ENCODE data around the gene SMIM32. TPM values are rescaled to one million over a fixed set of nuclear protein-coding genes. Genes with fewer than 3 reads are reported as not detected.

Gene SMIM32
- total and polyA plus RNA-seq, 12 donors = not detected

DNA sequence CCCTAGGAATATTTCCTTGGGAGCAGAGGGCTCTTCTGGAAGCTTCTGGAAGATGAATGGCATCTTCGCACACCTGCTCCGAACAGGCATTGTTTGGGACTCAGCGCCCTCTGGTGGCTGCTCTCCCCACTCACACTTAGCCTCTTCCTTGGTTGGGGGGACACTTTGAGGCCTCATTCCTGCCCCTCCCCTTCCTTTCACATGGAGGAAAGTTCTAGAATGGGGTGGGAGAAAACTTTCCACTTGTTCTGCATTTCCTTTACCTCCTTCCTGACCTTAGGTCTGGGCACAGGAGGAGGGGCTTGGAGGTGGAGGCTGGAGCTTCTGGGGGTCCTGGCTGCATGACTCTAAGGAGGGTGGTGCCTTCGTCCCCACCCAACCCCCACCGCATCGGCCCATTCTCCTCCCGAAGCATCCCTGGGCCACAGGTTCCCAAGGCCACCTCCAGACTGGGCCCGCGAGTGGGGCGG, 19.3 kb upstream of the SMIM32 start:
- TF ChIP-seq, protein P1, sequence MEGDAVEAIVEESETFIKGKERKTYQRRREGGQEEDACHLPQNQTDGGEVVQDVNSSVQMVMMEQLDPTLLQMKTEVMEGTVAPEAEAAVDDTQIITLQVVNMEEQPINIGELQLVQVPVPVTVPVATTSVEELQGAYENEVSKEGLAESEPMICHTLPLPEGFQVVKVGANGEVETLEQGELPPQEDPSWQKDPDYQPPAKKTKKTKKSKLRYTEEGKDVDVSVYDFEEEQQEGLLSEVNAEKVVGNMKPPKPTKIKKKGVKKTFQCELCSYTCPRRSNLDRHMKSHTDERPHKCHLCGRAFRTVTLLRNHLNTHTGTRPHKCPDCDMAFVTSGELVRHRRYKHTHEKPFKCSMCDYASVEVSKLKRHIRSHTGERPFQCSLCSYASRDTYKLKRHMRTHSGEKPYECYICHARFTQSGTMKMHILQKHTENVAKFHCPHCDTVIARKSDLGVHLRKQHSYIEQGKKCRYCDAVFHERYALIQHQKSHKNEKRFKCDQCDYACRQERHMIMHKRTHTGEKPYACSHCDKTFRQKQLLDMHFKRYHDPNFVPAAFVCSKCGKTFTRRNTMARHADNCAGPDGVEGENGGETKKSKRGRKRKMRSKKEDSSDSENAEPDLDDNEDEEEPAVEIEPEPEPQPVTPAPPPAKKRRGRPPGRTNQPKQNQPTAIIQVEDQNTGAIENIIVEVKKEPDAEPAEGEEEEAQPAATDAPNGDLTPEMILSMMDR (IDR thresholded peaks at IDR 0.05) = peak; percentile 58 to 95 (median 90)
- Histone ChIP-seq H3K9me3 (no peaks in the 10 kb centered on the region), H3K36me3 (no peaks in the 10 kb centered on the region), H3K4me1 (no peaks in the 10 kb centered on the region), H3K4me3 (no peak overlapping the region), H3K27me3 (peaks cover 0 to 45% (median 27%) of the 10 kb centered on the region in 7 donors), H3K27ac (no peak overlapping the region)
- DNase-seq = peak; percentile 32 to 64
- ATAC-seq = peak in 5 of 8 donors; percentile 46 to 65 (median 54)
- intact Hi-C loops (cut with DNase I) = loop anchor here (1.0 to 10.0 kb wide), 9 partner anchors 150 to 647 kb away; no protein-coding TSS in a partner anchor
- 51 to 52% methylated on average over 10 of the region's 10 CpGs for WGBS, 2 donors

DNA sequence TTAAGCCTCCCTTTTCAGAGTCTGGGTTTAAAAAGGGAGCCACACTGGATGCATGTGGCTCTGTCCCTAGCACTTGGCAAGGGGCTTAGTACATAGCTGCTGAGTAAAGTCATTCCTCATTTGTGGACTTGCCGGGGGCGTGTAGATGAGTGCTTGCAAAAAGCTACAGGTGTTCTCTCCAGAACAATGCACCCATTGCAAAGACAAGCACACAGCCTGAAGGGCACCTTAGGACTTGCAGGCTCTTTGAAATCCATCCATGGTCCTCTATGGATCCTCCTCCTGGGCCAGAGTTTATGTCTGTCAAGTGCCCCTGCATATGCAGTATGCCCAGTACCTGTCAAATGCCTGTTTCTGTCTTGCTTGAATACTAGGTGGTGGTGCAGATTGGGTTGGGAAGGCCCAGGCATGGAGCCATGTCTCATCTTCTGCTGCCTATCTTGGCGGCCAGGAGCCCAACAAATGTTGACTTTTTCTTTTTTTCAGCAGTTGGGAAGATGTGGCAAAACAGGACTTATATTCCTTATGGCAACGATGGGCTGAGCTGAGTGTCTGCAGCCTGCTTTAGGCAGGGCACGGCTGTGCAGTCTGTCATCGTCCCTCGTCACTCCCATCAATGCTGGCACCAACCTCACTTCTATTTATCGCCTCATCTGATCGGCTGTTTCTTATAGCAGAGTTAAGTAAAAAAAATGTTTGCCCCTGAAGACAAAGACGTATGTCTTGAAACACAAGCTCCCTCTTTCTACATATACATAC, 18.5 kb upstream of the SMIM32 start:
- no peaks in the 10 kb centered on the region for H3K36me3 ChIP-seq
- no peaks in the 10 kb centered on the region for H3K4me1 ChIP-seq
- WGBS, 2 donors = 70 to 72% methylated on average over 10 of the region's 10 CpGs
- intact Hi-C loops (cut with DNase I) = loop anchor here (1.0 to 10.0 kb wide), 11 partner anchors 149 to 647 kb away; no protein-coding TSS in a partner anchor
- TF ChIP-seq, protein P1 (IDR thresholded peaks at IDR 0.05) = no peak
- no peaks in the 10 kb centered on the region for H3K9me3 ChIP-seq
- H3K27ac ChIP-seq = no peak overlapping the region
- H3K4me3 ChIP-seq = no peak overlapping the region
- H3K27me3 ChIP-seq = peaks cover 0 to 42% (median 27%) of the 10 kb centered on the region in 7 donors
- ATAC-seq = no peak
- no peak for DNase-seq

DNA sequence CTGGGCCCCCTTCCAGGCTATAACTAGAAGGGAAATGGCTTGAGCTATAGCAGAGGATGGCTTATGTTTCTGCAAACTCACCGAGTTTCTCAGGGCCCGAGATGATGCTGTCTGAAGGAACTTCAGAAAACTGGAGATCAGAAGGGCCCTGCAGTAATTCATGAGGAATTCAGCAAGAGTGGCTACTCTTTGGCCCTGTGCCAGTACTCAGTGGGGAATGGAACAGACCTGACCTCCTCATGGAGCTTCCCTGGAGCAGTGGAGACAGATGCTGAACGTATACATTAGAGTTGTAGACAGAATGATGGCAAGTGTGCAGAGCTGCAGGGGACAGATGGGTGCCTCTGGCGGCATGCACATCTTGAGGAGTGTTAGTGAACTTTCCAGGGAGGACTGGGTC, 17.3 kb upstream of the SMIM32 start:
- Histone ChIP-seq H3K36me3 (no peaks in the 10 kb centered on the region), H3K9me3 (peaks cover 0 to 5% (median 0%) of the 10 kb centered on the region in 11 donors), H3K4me3 (no peak overlapping the region), H3K27ac (no peak overlapping the region), H3K27me3 (peaks cover 0 to 41% (median 27%) of the 10 kb centered on the region in 7 donors), H3K4me1 (no peaks in the 10 kb centered on the region)
- ATAC-seq (no peak), DNase-seq (no peak)
- intact Hi-C loops (cut with DNase I) = loop anchor here (2.0 to 10.0 kb wide), 9 partner anchors 148 to 645 kb away; no protein-coding TSS in a partner anchor
- WGBS, 2 donors = 85 to 87% methylated on average over 4 of the region's 4 CpGs
- TF ChIP-seq, protein P1 (IDR thresholded peaks at IDR 0.05) = no peak

DNA sequence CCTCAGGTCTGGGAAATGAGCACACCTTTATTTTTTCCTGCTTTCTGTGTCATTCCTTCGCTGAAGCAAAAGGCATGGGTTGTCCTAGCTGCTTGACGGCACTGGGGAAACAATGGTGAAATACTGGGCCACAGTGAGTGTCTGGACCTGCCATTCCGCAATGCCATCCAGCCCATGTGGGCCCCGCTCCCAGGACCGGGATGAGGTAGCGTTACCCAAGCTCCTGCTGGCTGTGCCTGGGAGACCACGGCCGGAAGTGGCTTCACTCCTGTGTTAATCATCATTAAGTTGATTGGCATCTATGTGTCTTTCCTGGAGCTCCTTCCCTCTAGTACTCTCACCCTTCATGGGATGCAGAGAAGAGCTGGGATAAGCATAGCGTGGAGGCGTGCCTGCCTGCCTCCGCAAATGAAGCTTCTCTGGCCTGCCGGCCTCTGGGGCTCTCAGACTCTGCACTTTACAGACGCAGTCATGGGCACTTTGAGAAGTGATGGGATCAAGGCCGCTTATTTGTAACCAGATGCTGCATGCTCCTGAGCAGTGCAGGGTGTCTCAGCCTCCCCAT, 16.5 kb upstream of the SMIM32 start:
- H3K27ac ChIP-seq = no peak overlapping the region
- WGBS, 2 donors = 93 to 95% methylated on average over 14 of the region's 14 CpGs
- peaks cover 0 to 37% (median 26%) of the 10 kb centered on the region in 7 donors for H3K27me3 ChIP-seq
- no peaks in the 10 kb centered on the region for H3K36me3 ChIP-seq
- H3K9me3 ChIP-seq = peaks cover 0 to 8% (median 0%) of the 10 kb centered on the region in 11 donors
- no peaks in the 10 kb centered on the region for H3K4me1 ChIP-seq
- TF ChIP-seq, protein P1 (IDR thresholded peaks at IDR 0.05) = no peak
- DNase-seq (no peak), ATAC-seq (no peak)
- intact Hi-C loops (cut with DNase I) = no loop called here
- no peak overlapping the region for H3K4me3 ChIP-seq
